ENCODE measurements around the gene SNX22. TPM values are rescaled to one million over a fixed set of nuclear protein-coding genes. Genes with fewer than 3 reads are reported as not detected.

SNX22 gene
- total RNA-seq, 1 donor from 2014 or later: 0.78 TPM

DNA sequence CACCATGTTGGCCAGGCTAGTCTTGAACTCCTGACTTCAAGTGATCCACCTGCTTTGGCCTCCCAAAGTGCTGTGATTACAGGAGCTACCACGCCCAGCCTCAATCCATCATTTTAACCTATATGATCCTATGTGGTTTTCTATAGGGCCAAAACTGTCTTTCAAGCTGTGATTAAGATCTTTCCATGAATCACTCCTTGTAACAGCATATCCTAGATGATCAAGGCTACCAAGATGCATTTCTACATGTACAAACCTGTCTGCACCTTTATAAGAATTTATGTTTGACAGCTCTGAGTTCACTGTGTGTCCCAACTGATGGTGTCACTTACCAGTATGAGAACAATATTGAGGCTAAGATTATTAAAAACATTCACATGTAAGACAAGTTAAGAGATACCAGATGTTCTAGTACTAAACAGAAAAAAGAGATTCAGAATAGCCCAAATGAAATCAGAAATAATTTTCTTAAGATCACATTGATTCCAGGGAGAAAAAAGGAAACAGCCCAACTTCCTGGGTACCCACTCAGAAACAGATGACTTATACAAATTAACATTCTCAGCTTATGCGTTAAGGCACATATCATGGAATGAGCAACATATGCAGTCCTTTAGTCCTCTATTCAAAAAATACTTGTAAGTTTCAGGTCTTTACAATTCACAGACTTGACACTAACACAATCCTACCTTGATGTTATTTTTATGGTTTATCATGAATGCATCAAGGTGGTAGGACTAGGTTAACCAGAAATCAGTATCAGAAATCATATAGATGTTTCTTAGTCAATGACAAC lies 36.1 kb downstream of the SNX22 start:
- no peak for DNase-seq (ENCODE audit: low spot score in 2 of 2, unreplicated experiment in 2 of 2)
- H3K27me3 Mint-ChIP-seq (ENCODE audit: low read depth): no peaks in the 10 kb centered on the region
- H3K4me3 Mint-ChIP-seq: no peak overlapping the region
- H3K4me1 Mint-ChIP-seq: peaks cover 15% of the 10 kb centered on the region
- peak overlapping the region; percentile 56 for H3K27ac Mint-ChIP-seq
- TF ChIP-seq, protein P1, sequence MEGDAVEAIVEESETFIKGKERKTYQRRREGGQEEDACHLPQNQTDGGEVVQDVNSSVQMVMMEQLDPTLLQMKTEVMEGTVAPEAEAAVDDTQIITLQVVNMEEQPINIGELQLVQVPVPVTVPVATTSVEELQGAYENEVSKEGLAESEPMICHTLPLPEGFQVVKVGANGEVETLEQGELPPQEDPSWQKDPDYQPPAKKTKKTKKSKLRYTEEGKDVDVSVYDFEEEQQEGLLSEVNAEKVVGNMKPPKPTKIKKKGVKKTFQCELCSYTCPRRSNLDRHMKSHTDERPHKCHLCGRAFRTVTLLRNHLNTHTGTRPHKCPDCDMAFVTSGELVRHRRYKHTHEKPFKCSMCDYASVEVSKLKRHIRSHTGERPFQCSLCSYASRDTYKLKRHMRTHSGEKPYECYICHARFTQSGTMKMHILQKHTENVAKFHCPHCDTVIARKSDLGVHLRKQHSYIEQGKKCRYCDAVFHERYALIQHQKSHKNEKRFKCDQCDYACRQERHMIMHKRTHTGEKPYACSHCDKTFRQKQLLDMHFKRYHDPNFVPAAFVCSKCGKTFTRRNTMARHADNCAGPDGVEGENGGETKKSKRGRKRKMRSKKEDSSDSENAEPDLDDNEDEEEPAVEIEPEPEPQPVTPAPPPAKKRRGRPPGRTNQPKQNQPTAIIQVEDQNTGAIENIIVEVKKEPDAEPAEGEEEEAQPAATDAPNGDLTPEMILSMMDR (IDR thresholded peaks at IDR 0.05; ENCODE audit: unreplicated experiment): no peak
- peaks cover 4% of the 10 kb centered on the region for H3K9me3 Mint-ChIP-seq
- peaks cover 15% of the 10 kb centered on the region for H3K36me3 Mint-ChIP-seq

DNA sequence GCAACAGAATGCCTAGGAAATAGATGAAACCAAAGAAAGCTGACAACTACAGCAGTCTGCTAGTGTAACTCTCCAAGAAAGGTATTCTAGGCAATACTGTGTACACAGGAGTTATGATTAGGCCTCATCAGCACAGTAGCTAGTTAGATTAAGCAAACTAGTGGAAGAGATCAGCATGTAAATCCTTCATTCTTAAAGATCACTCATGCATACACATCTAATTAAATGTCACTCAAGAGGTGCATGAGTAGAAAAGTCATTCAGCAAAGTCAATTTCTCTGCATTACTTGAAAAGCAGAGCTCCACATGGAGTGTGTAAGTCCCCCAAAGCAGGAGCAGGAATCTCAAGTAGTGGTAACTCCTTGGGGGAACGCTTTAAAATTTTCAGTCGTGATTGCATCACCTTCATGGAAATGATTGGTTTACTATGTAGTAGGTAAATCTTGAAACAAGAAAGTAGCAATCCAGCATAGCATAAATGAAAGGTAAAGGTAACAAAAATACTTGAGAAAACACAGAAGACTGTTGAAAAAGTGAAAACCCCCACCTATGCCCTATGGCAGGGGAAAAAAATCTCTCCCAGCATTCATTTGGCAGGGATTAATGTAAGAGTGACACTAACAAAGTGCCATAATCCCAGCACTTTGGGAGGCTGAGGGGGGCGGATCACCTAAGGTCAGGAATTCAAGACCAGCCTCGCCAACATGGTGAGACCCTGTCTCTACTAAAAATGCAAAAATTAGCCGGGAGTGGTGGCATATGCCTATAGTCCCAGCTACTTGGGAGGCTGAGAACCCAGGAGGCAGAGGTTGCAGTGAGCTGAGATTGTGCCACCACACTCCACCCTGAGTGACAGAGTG lies 40.7 kb downstream of the SNX22 start:
- TF ChIP-seq, protein P1 (IDR thresholded peaks at IDR 0.05; ENCODE audit: unreplicated experiment): no peak
- peaks cover 14% of the 10 kb centered on the region for H3K36me3 Mint-ChIP-seq
- no peak for DNase-seq (ENCODE audit: low spot score in 2 of 2, unreplicated experiment in 2 of 2)
- H3K9me3 Mint-ChIP-seq: peaks cover 4% of the 10 kb centered on the region
- peaks cover 15% of the 10 kb centered on the region for H3K4me1 Mint-ChIP-seq
- H3K27ac Mint-ChIP-seq: no peak overlapping the region
- no peaks in the 10 kb centered on the region for H3K27me3 Mint-ChIP-seq (ENCODE audit: low read depth)
- no peak overlapping the region for H3K4me3 Mint-ChIP-seq

DNA sequence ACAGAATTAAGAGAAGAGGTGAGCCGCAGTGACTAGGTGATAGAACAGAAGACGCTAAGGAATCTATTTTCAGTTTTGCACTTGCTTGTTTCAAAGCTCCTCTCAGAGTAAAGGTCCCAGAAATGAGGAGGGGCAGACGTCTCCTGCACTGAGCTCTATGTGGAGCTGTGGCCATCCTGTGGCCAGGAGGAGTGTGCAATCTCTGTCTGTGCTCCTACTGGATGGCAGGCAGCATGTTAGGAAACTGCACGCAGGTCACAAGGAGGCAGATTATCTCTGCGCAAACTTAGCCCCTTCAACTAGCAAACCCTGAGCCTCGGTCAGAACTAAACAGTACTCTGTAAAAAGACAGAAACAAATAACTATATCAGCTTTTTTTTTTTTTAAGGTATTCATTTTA lies 42.4 kb downstream of the SNX22 start:
- H3K9me3 Mint-ChIP-seq: peaks cover 4% of the 10 kb centered on the region
- H3K4me3 Mint-ChIP-seq: no peak overlapping the region
- no peak overlapping the region for H3K27ac Mint-ChIP-seq
- H3K4me1 Mint-ChIP-seq: peaks cover 5% of the 10 kb centered on the region
- no peaks in the 10 kb centered on the region for H3K27me3 Mint-ChIP-seq (ENCODE audit: low read depth)
- TF ChIP-seq, protein P1 (IDR thresholded peaks at IDR 0.05; ENCODE audit: unreplicated experiment): no peak
- H3K36me3 Mint-ChIP-seq: peaks cover 13% of the 10 kb centered on the region
- no peak for DNase-seq (ENCODE audit: low spot score in 2 of 2, unreplicated experiment in 2 of 2)

DNA sequence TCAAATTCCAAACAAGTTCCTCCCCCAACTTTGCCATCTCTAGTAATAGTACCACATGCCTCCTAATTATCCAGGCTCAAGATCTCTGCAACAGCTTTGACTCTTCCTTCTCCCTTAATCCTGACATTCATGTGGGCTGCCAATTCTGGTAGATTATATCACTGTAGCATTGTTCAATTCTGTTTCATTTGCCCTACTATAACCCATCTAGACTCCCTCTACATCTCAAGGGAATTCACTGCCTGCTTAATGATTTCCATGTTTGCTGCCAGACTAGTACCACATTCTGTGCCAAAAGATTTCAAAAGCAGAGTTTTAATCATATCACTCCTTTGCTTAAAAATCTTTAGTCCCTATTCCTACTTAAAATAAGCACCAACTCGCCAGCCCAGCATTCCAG lies 45.9 kb downstream of the SNX22 start:
- peaks cover 15% of the 10 kb centered on the region for H3K36me3 Mint-ChIP-seq
- H3K4me3 Mint-ChIP-seq: no peak overlapping the region
- TF ChIP-seq, protein P1 (IDR thresholded peaks at IDR 0.05; ENCODE audit: unreplicated experiment): no peak
- DNase-seq (ENCODE audit: low spot score in 2 of 2, unreplicated experiment in 2 of 2): no peak
- H3K27me3 Mint-ChIP-seq (ENCODE audit: low read depth): no peaks in the 10 kb centered on the region
- no peaks in the 10 kb centered on the region for H3K9me3 Mint-ChIP-seq
- no peak overlapping the region for H3K27ac Mint-ChIP-seq
- H3K4me1 Mint-ChIP-seq: no peaks in the 10 kb centered on the region

DNA sequence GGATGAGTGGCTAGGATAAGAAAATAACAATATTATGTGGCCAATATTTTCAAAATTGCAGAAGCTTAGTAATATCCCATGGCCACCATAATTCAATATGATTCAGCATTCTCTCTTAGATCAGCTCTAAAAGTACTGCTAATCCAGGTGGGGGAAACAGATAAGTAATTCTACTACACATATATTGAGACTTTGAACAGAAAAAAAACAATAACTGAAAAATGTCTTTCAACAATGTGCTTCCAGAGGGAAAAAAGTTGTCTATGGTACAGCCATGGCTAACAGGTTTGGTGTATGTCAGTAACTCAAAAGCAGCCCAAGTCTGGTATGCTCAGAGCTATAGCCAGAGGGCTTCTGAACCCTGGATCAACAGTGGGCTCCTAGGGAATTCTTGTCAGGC lies 53.7 kb downstream of the SNX22 start:
- Mint-ChIP-seq H3K4me1 (peaks cover 1% of the 10 kb centered on the region), H3K4me3 (no peak overlapping the region), H3K9me3 (no peaks in the 10 kb centered on the region), H3K27me3 (ENCODE audit: low read depth) (no peaks in the 10 kb centered on the region), H3K27ac (no peak overlapping the region), H3K36me3 (peaks cover 15% of the 10 kb centered on the region)
- no peak for DNase-seq (ENCODE audit: low spot score in 2 of 2, unreplicated experiment in 2 of 2)
- TF ChIP-seq, protein P1 (IDR thresholded peaks at IDR 0.05; ENCODE audit: unreplicated experiment): no peak

Other genes starting within 250 kb of the SNX22 start
- 1.2 to 2.6 TPM (median 2.2 TPM) in 3 replicates for gene DAPK2, start 105.2 kb upstream of the SNX22 start, total RNA-seq
- 39.3 to 42.3 TPM (median 41.8 TPM) in 3 replicates for gene CIAO2A, start 57.9 kb upstream of the SNX22 start, total RNA-seq
- gene SNX1, start 55.7 kb upstream of the SNX22 start, total RNA-seq: 93.6 to 97.9 TPM (median 94.4 TPM) in 3 replicates
- 422 to 430 TPM (median 425 TPM) in 3 replicates for gene PPIB, start 11.3 kb downstream of the SNX22 start, total RNA-seq
- 22.9 to 27.1 TPM (median 25.5 TPM) in 3 replicates for gene CSNK1G1, start 204.4 kb downstream of the SNX22 start, total RNA-seq
- 13.8 to 16.6 TPM (median 14.2 TPM) in 3 replicates for gene PCLAF, start 229.7 kb downstream of the SNX22 start, total RNA-seq
- 22.0 to 22.7 TPM (median 22.6 TPM) in 3 replicates for gene TRIP4, start 236.1 kb downstream of the SNX22 start, total RNA-seq